NCI-H128 (cell line): ENCODE measurements around the gene PALM3.
"Not testable (repeated sequence)": the region's sequence is repeated elsewhere in the genome, so short reads cannot be mapped to it uniquely, and the experiment has no call there.

Experiments used
- DNase-seq: peaks from one replicate; lab custom pipeline; 2025; ENCODE audit not compliant: unreplicated experiment; lab: John Stamatoyannopoulos, UW

PALM3 gene

DNA sequence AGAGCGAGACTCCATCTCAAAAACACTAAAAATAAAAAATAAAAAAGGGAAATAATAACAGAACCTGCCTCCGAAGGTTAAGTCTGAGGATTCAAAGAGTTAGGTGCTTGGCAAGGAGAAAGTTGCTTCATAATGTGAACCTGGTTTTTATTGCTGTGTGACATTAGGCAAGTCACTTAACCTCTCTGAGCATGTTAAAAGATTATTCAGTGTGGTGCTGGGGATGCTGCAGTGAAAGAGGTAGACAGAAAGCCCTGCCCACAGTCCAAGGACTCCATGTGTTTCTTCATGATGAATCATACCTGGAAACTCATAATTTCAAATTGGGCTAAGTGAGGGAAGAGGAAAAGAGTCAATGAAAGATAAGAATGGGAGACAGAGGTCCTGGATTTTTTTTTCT is 27.9 kb downstream of the PALM3 start:
- no peak for DNase-seq

DNA sequence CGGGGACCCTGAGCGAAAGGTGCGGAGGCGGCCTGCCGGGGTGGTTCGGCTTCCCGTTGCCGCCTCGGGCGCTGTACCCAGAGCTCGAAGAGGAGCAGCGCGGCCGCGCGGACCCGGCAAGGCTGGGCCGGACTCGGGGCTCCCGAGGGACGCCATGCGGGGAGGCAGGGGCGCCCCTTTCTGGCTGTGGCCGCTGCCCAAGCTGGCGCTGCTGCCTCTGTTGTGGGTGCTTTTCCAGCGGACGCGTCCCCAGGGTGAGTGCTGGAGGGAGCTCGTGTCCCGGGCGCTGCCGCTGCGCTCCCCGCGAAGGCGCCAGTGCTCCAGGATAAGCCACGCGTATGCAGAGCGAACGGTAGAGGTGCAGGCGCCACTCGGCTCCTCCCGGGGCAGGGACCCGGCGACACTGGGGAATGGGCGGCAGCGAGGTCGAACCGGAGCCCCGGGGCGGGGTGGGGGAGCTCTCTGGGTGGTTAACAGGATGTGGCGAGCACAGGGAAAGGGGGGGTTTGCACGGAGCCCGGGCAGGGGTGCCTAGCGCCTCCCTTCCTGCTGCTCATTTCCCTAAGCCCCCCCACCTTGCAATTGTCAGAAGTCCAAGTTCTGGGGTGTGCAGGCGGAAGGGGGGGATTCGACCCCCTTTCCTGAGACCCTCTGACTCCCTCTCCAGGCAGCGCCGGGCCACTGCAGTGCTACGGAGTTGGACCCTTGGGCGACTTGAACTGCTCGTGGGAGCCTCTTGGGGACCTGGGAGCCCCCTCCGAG is 30.0 kb downstream of the PALM3 start, which contains the start of gene IL27RA:
Gene IL27RA (plus strand): TSS at position 44 of the 762 bp plus-strand sequence. CDS start 111 bp downstream, at position 155.
- DNase-seq, result peak; percentile 18

DNA sequence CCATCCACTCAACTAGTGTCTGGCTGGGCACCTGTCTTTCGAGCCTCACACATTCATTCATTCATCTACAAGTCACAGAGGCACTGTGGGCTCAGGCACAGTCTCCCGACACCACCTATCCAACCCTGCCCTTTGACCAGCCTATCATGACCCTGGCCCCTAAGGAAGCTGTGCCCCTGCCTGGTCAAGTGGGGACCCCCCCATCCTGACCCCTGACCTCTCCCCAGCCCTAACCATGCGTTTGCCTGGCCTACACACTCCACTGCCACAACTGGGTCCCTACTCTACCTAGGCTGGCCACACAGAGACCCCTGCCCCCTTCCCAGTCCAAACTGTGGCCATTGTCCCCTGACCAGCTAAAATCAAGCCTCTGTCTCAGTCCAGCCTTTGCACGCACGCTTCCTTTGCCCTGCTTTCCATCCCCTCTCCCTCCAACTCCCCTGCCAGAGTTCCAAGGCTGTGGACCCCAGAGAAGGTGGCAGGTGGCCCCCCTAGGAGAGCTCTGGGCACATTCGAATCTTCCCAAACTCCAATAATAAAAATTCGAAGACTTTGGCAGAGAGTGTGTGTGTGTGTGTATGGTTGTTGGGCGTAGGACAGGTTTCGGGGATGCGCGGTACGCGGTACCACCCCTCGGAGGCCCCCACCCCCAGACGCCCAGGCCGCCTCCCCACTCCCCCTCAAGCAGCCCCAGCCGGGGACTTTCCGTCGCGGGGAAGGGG is 30.7 kb downstream of the PALM3 start:
- no peak for DNase-seq

DNA sequence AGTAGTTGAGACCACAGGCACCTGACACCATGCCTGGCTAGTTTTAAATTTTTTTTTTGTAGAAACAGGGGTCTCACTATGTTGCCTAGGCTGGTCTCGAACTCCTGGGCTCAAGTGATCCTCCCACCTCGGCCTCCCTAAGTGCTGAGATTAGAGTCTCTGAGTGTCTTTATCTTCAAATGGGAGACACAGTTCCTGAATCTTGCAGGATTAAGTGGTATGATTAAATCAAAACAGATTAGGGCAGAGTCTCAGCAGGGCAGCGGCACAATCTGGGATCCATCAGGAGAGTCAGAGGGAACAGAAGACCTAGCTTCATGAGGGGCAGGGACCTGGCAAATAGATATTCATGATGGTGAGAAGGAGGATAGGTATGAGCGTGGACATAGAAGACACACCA is 33.0 kb downstream of the PALM3 start:
- DNase-seq, result no peak

GRCh38 chr19:14027856-14028450 is 33.9 kb downstream of the PALM3 start, which contains the start of gene RLN3:
RLN3 (plus strand) TSS chr19:14028148; CDS start chr19:14028205, 57 bp downstream.
- no peak for DNase-seq

DNA sequence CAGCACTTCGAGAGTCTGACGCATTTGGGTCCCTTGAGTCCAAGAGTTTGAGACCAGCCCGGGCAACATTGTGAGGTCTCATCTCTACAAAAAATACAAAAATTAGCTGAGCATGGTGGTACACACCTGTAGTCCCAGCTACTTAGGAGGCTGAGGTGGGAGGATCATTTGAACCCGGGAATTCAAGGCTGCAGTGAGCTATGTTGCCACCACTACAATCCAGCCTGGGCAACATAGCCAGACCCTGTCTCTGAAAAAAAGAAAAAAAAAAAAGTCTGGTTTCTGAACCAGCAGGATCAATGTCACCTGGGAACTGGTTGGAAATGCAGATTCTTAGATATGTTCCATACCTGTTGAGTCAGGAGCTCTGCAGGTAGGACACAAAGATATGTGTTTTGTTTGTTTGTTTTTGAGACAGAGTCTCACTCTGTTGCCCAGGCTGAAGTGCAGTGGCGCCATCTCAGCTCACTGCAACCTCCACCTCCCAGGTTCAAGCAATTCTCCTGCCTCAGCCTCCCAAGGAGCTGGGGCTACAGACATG is 35.2 kb downstream of the PALM3 start:
- not testable (repeated sequence) for DNase-seq

DNA sequence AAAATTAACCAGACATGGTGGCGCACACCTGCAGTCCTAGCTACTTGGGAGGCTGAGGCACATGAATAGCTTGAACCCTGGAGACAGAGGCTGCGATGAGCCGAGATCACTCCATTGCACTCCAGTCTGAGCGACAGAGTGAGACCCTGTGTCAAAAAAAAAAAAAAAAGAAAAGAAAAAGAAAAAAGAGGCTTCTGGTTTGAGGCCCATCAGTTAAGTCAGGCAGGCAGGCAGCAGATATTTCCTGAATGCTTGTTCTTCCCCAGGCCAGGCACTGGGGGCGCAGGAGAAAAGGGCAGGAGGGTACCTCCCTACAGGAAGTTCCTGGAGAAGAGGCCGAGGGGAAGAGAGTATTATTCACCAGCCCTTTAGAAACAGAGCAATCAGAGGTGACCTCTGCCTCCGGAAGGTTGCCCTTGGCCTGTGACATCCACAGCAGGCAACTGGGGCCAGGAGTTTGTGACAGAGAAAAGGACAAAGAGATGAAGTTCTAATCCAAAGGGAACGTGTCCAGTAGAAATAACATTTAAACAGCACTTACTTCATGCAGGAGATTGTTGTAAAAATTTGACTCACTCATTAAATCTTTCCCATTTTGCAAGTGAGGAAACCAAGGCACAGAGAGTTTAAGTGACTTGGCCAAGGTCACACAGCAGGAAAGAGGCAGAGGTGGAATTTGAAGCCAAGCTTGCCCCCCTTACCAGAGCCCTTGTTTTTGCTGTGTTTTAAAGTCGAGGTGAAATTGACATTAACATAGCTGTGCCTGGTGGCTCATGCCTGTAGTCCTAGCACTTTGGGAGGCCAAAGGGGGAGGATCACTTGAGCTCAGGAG is 38.3 kb downstream of the PALM3 start:
- DNase-seq, result no peak

GRCh38 chr19:14022469-14022868 is 39.4 kb downstream of the PALM3 start:
- no peak for DNase-seq

DNA sequence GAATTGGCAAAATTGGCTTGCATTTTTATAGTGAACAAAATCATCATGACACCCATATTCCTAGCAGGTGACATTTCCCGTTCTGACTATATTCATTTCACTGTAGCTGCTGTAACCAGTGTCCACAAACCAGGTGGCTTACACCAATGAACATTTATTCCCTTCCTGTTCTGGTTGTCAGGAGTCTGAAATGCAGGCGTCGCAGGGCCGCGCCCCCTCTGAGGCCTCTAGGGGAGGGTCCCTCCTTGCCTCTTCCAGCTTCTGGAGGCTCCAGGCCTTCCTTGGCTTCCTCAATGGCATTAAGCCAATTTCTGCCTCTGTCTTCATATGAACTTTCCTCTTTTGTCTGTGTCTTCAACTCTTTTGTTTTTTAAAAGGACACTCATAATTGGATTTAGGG is 40.4 kb downstream of the PALM3 start:
- DNase-seq, result no peak

DNA sequence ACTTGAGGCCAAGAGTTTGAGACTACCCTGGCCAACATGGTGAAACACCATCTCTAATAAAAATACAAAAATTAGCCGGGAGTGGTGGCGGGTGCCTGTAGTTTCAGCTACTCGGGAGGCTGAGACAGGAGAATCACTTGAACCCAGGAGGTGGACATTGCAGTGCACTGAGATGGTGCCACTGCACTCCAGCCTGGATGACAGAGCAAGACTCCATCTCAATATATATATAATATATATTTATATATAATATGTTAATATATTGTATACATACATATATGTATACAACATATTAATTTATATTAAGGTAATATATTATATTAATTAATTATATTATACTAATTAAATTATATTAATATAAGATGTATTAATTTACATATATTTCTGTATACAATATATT is 42.1 kb downstream of the PALM3 start:
- not testable (repeated sequence) for DNase-seq

DNA sequence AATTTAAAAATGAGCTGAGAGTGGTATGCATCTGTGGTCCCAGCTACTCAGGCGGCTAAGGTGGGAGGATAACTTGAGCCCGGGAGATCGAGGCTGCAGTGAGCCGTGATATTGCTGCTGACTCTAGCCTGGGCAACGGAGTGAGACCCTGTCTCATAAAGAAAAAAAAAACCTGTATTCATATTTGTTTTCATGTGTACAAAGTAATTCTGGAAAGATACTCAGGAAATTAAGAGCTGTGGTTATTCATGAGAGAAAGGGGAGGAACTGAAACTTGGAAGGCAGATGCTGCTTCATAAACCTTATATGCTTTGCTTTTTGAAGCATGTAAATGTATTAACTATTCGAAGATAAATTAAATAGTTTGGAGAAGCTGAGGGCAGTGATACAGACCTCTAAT is 42.8 kb downstream of the PALM3 start:
- no peak for DNase-seq

GRCh38 chr19:14015524-14016035 is 46.3 kb downstream of the PALM3 start:
- no peak for DNase-seq

- DNase-seq, result no peak
Observed at GRCh38 chr19:14012378-14012915, 49.4 kb downstream of the PALM3 start.

- DNase-seq, result no peak
Observed at GRCh38 chr19:14006766-14007562, 54.9 kb downstream of the PALM3 start.

DNA sequence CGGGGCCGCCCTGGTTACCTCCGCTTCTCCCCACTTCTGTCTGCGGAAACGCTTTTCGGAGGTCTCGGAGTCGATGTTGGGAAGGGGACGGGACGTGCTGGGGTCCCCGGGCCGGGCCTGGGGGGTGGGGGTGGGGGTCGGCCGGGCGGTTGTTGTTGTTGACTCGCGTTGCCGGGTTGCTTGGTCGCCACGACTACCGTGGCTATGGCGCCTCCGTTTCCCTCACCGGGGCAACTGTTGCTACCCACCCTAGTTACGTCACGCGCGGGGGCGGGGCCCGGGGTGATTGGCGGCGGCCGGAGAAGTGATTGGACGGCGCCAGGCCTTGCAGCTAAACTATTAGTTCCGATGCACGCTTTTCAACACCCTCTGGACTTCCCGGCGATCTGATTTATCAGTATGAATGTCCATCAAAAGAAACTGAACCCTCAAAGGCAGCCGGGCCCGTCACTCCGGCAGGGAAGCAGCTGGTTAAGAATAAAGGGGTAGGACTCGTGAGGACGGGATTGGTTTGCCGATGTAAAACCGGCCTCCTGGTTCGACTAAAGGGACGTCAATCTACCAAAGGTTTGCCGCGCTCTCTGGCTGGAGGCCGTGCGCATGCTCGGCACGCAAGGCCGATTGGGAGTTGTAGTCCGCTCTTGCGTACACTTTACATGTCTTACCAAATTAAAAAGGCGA is 55.7 kb downstream of the PALM3 start, which contains the start of gene RFX1:
Gene RFX1 (minus strand): TSS at position 236 of the 681 bp plus-strand sequence. CDS start 12,477 bp downstream, outside the sequence.
- peak; percentile 99 for DNase-seq

GRCh38 chr19:14005349-14006084 is 56.4 kb downstream of the PALM3 start:
- peak; percentile 34 for DNase-seq

- DNase-seq, result no peak
Observed at GRCh38 chr19:14004619-14005348, 57.1 kb downstream of the PALM3 start.
